ENCODE data around the gene SSTR3. TPM values are rescaled to one million over a fixed set of nuclear protein-coding genes. Genes with fewer than 3 reads are reported as not detected.

Gene SSTR3
- total and polyA plus RNA-seq, 2 of the 13 experiments (the other 11 are each of a cell fraction or from before 2014, with no cell fraction given) = 0.08 to 0.64 TPM

DNA sequence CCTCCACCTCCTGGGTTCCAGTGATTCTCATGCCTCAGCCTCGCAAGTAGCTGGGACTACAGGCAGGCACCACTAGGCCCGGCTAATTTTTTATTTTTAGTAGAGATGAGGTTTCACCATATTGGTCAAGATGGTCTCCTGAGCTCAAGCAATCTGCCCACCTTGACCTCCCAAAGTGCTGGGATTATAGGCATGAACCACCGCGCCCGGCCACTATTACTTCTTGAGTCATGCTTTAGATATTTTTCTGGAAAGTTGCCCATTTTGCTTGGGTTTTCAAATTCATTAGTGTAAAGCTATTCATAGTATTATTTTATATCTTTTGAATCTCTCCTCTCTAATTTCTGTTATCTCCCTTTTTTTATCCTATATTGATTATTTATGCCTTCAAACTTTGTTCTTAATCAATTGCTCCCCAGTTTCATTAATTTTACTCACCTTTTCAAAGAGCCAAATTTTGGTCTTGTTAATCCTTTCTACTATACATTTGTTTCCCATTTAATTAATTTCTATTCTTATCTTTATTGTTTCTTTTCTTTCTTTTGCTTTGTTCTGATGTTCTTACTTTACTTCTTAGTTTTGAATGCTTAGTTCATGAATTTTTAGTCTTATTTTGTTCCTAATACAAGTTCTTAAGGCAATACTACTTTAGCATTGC is 42.1 kb upstream of the SSTR3 start (continued):
- TF ChIP-seq ZBTB40 (IDR thresholded peaks at IDR 0.05) (no peak), ZBTB40 (CRISPR knock-in tag; IDR thresholded peaks at IDR 0.05) (no peak), FOXP1 (IDR thresholded peaks at IDR 0.05) (no peak), FOXP1 (CRISPR knock-in tag; IDR thresholded peaks at IDR 0.05) (no peak), ZNF891 (CRISPR knock-in tag; IDR thresholded peaks at IDR 0.05) (no peak), ZNF556 (CRISPR knock-in tag; IDR thresholded peaks at IDR 0.05; ENCODE audit: borderline replicate concordance) (no peak)
